WTC11 (cell line): ENCODE data around the gene ADM.

ENCODE experiments used
- ATF2 ChIP-seq: sonication (generic); formaldehyde crosslinking; IDR thresholded peaks from 2 replicates; pipeline ENCODE4 v1.8.1; 2022; ENCODE audit warnings: low read depth, missing genetic modification reagents, borderline replicate concordance
- CTCF ChIP-seq: fragments of 200-600 bp; IDR thresholded peaks from 2 replicates; pipeline ENCODE4 v1.8.0; 2022; ENCODE audit warnings: antibody characterized with exemption
- ETV6 ChIP-seq: sonication (generic); formaldehyde crosslinking; IDR thresholded peaks from 2 replicates; pipeline ENCODE4 v1.8.1; 2022; ENCODE audit warnings: mild to moderate bottlenecking, missing genetic modification reagents
- HMGA2 ChIP-seq: fragments of 250-450 bp; sonication (Bioruptor Pico); IDR thresholded peaks from 2 replicates; pipeline ENCODE4 v1.4.0; 2021; ENCODE audit warnings: mild to moderate bottlenecking, moderate library complexity
- IRF1 ChIP-seq: sonication (generic); formaldehyde crosslinking; IDR thresholded peaks from 2 replicates; pipeline ENCODE4 v1.8.0; 2023; ENCODE audit warnings: missing genetic modification reagents
- MAX ChIP-seq: sonication (generic); formaldehyde crosslinking; IDR thresholded peaks from 2 replicates; pipeline ENCODE4 v1.8.0; 2022; ENCODE audit warnings: mild to moderate bottlenecking, missing genetic modification reagents
- NFYB ChIP-seq: sonication (generic); formaldehyde crosslinking; conservative IDR thresholded peaks from 2 replicates; pipeline ENCODE4 v1.8.0; 2022; ENCODE audit warnings: low read depth, missing genetic modification reagents
- NR3C1 ChIP-seq: sonication (generic); formaldehyde crosslinking; conservative IDR thresholded peaks from 2 replicates; pipeline ENCODE4 v1.8.1; 2023; ENCODE audit warnings: low read depth, mild to moderate bottlenecking, missing genetic modification reagents
- SOX15 ChIP-seq: fragments of 250-450 bp; sonication (Bioruptor Pico); IDR thresholded peaks from 2 replicates; pipeline ENCODE4 v1.9.0; 2021; ENCODE audit warnings: mild to moderate bottlenecking
- SP1 ChIP-seq: sonication (generic); formaldehyde crosslinking; conservative IDR thresholded peaks from 2 replicates; pipeline ENCODE4 v1.8.1; 2022; ENCODE audit warnings: missing genetic modification reagents
- TEAD4 ChIP-seq: sonication (generic); formaldehyde crosslinking; IDR thresholded peaks from 2 replicates; pipeline ENCODE4 v1.8.0; 2022; ENCODE audit warnings: mild to moderate bottlenecking, missing genetic modification reagents
- TP53 ChIP-seq: sonication (generic); formaldehyde crosslinking; IDR thresholded peaks from 2 replicates; pipeline ENCODE4 v1.8.1; 2023; ENCODE audit warnings: mild to moderate bottlenecking, missing genetic modification reagents
- ZBTB43 ChIP-seq: sonication (generic); formaldehyde crosslinking; IDR thresholded peaks from 2 replicates; pipeline ENCODE4 v1.8.1; 2023; ENCODE audit warnings: mild to moderate bottlenecking, missing genetic modification reagents
- ZNF671 ChIP-seq: fragments of 250-450 bp; sonication (Bioruptor Pico); IDR thresholded peaks from 2 replicates; pipeline ENCODE4 v1.8.0; 2021; ENCODE audit warnings: mild to moderate bottlenecking

GRCh38 chr11:10274726-10275125, 30.1 kb upstream of the ADM start:
- no peak for TF ChIP-seq CTCF
- TF ChIP-seq SP1 (CRISPR knock-in tag), result no peak
- no peak for TF ChIP-seq ZNF671
- no peak for TF ChIP-seq TP53 (CRISPR knock-in tag)
- no peak for TF ChIP-seq NFYB (CRISPR knock-in tag)
- no peak for TF ChIP-seq ATF2 (CRISPR knock-in tag)
- no peak for TF ChIP-seq HMGA2 (CRISPR knock-in tag)
- no peak for TF ChIP-seq MAX
- no peak for TF ChIP-seq ZBTB43
- TF ChIP-seq NR3C1 (CRISPR knock-in tag), result no peak
- TF ChIP-seq TEAD4, result no peak
- TF ChIP-seq IRF1 (CRISPR knock-in tag), result no peak
- TF ChIP-seq ETV6, result no peak
- no peak for TF ChIP-seq SOX15 (CRISPR knock-in tag)
